ENCODE results near the gene CCDC117. TPM values are rescaled to one million over a fixed set of nuclear protein-coding genes. Genes with fewer than 3 reads are reported as not detected.

CCDC117 gene
- total RNA-seq, 1 experiment from 2014 or later, result 40.0 TPM

GRCh38 chr22:28833276-28833923 lies 60.9 kb downstream of the CCDC117 start:
- no peak overlapping the region for H3T11ph ChIP-seq (ENCODE audit: low read length)
- H3K27ac ChIP-seq (ENCODE audit: insufficient read length, low read depth, low read length), result no peak overlapping the region
- H2AK5ac ChIP-seq (ENCODE audit: insufficient read length, low read length), result no peak overlapping the region
- H3K9ac ChIP-seq (ENCODE audit: extremely low read depth, insufficient read length, low read length), result no peak overlapping the region
- H3K79me2 ChIP-seq (ENCODE audit: insufficient read depth, low read length), result no peaks in the 10 kb centered on the region
- H4K20me1 ChIP-seq (ENCODE audit: control insufficient read depth, insufficient read depth, insufficient read length), result no peaks in the 10 kb centered on the region
- H3K4me2 ChIP-seq (ENCODE audit: insufficient read depth, insufficient read length, low read length), result no peak overlapping the region
- H2BK120ac ChIP-seq (ENCODE audit: low read depth, low read length, poor library complexity, severe bottlenecking), result no peak overlapping the region
- no peaks in the 10 kb centered on the region for H3K79me1 ChIP-seq (ENCODE audit: insufficient read depth, low read depth, low read length, poor library complexity, severe bottlenecking)
- no CpG with 5 or more reads among the region's 3 CpGs for WGBS (ENCODE audit: extremely low coverage, insufficient read length, low lambda C conversion rate)
- no peaks in the 10 kb centered on the region for H3K9me3 ChIP-seq (ENCODE audit: control insufficient read depth, low read depth, low read length)
- H3K4ac ChIP-seq (ENCODE audit: low read depth, low read length), result no peak overlapping the region
- no peak overlapping the region for H2AFZ ChIP-seq (ENCODE audit: low read length)
- H2BK12ac ChIP-seq (ENCODE audit: insufficient read length, low read depth, low read length), result no peak overlapping the region
- no peak overlapping the region for H2BK5ac ChIP-seq (ENCODE audit: insufficient read length, low read length)
- no peak overlapping the region for H3K4me3 Mint-ChIP-seq
- no peak overlapping the region for H3K56ac ChIP-seq (ENCODE audit: insufficient read length, low read depth, low read length)
- no peaks in the 10 kb centered on the region for H3K9me3 Mint-ChIP-seq
- H4K91ac ChIP-seq (ENCODE audit: insufficient read length, low read depth, low read length), result no peak overlapping the region
- H3K23ac ChIP-seq (ENCODE audit: insufficient read length, low read depth, low read length), result no peak overlapping the region
- H2BK15ac ChIP-seq (ENCODE audit: low read depth, low read length), result no peak overlapping the region
- no peak overlapping the region for H2BK20ac ChIP-seq (ENCODE audit: low read depth, low read length, poor library complexity, severe bottlenecking)
- no peaks in the 10 kb centered on the region for H3K23me2 ChIP-seq (ENCODE audit: insufficient read length, low read depth, low read length, poor library complexity, severe bottlenecking)
- no peak overlapping the region for H4K5ac ChIP-seq (ENCODE audit: insufficient read length, low read depth, low read length)
- H3K27ac Mint-ChIP-seq, result no peak overlapping the region
- H3K14ac ChIP-seq (ENCODE audit: insufficient read depth, low read length), result no peak overlapping the region
- no peak for DNase-seq
- no peak overlapping the region for H3K18ac ChIP-seq (ENCODE audit: insufficient read length, low read depth, low read length)
- H3K27me3 Mint-ChIP-seq (ENCODE audit: low read depth), result no peaks in the 10 kb centered on the region
- peaks cover 5 to 11% of the 10 kb centered on the region in 2 experiments; a peak in 3 of 4 replicates for H3K4me1 Mint-ChIP-seq
- TF ChIP-seq, protein P1, sequence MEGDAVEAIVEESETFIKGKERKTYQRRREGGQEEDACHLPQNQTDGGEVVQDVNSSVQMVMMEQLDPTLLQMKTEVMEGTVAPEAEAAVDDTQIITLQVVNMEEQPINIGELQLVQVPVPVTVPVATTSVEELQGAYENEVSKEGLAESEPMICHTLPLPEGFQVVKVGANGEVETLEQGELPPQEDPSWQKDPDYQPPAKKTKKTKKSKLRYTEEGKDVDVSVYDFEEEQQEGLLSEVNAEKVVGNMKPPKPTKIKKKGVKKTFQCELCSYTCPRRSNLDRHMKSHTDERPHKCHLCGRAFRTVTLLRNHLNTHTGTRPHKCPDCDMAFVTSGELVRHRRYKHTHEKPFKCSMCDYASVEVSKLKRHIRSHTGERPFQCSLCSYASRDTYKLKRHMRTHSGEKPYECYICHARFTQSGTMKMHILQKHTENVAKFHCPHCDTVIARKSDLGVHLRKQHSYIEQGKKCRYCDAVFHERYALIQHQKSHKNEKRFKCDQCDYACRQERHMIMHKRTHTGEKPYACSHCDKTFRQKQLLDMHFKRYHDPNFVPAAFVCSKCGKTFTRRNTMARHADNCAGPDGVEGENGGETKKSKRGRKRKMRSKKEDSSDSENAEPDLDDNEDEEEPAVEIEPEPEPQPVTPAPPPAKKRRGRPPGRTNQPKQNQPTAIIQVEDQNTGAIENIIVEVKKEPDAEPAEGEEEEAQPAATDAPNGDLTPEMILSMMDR (conservative IDR thresholded peaks at IDR 0.05), result no peak
- H3K4me1 ChIP-seq (ENCODE audit: insufficient read depth, low read length), result no peaks in the 10 kb centered on the region
- no peak overlapping the region for H4K8ac ChIP-seq (replicated peaks; ENCODE audit: insufficient read length, low read depth, low read length)
- no peaks in the 10 kb centered on the region for H3K27me3 ChIP-seq (ENCODE audit: insufficient read depth, low read length)
- H3K36me3 Mint-ChIP-seq (ENCODE audit: insufficient read depth in 1 of 3, low read depth in 3 of 3), result peaks cover 0 to 3% (median 0%) of the 10 kb centered on the region in 3 experiments; a peak in 2 of 7 replicates

All from H9 (cell line).